HPDE6-E6E7 (cell line): ENCODE measurements around the gene KRT13.

Source experiments
- DNase-seq: peaks from one replicate; pipeline ENCODE4 v3.0.0; 2011; ENCODE audit warnings: missing footprints; ENCODE audit errors: extremely low spot score

The KRT13 gene

GRCh38 chr17:41537990-41538389 lies 32.6 kb upstream of the KRT13 start:
- no peak for DNase-seq

DNA sequence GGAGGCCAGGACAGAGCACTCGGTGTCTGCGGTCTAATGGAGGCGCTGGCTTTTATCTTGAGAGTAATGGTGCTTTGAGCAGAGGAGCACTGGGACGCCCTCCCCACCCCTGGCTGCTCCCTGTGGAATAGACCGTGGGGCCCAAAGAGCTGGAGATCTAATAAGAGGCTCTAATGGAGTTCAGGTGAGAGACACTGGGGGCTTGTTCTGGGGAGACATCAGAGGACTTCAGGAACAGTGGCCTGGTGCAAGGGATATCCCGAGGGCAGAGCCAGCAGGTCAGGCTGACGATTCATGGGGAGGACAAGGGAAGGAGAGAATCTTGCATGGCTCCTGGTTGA lies 32.2 kb upstream of the KRT13 start:
- no peak for DNase-seq

GRCh38 chr17:41536741-41537613 lies 31.6 kb upstream of the KRT13 start:
- DNase-seq, result no peak

DNA sequence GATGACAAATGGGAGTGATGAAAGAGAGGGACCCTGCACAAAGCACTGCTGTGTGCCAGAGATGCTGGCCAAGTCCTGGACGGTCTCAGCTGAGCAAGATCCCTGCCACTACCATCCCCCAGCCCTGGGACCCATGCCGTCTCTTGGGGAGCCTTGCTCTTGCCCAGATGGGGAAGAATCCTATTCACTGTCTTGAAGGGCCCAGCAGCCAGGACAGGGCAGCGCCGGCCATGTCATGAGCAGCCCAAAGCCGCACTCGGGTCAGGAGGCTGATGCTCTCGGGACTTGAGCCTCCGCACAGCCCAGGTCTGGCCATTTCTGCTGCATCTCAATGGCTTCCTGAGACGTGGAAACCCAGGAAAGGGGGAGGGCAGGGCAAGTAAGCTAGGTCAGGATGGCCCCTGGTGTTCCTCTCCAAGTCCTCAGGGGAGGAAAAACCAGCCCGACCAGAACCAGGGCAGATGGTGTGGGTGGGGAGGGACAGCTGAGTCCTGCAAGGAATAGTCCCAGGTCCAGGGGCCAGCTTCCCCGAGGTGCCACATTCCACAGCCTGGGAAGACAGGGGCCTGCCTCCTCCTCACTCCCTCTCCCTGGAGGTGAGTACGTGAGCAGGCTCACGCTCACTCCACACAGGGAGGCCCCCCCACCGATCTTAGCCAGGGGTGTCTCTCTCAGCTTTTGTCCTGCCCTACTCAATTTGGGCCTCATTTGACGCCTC lies 30.5 kb upstream of the KRT13 start:
- no peak for DNase-seq

DNA sequence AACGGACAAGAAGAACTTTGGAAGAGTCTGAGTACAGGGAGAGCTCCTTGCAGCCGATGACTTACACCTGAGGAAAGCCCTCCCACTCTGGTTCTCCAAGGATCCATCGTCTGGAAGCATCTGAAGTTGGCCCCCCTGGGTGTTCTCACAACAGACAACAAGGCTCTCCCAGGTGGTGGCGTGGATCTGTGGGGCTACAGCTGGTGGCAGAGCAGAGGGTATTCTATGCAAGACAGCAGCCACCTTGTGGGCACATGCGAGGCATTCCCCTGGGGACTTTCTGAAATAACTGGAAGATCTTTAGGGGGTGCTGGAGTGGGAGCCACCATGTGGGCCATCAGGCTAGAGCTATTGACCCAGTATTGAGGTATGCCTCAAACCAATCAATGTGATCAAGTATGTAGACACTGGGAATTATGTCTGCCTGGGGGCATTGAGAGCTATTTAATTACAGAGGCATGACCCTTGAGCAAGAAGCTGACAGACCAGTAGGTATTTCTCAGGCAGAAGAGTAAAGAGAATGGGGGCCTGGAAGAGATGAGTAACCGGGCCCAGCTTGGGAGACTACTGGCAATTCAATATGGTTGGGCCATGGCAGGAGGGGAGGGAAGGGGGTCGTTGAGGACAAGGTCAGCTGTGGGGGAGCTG lies 29.6 kb upstream of the KRT13 start:
- DNase-seq, result no peak

- DNase-seq, result no peak
Observed at GRCh38 chr17:41533613-41534012, 28.2 kb upstream of the KRT13 start.

GRCh38 chr17:41532947-41533570 lies 27.6 kb upstream of the KRT13 start:
- DNase-seq, result no peak

DNA sequence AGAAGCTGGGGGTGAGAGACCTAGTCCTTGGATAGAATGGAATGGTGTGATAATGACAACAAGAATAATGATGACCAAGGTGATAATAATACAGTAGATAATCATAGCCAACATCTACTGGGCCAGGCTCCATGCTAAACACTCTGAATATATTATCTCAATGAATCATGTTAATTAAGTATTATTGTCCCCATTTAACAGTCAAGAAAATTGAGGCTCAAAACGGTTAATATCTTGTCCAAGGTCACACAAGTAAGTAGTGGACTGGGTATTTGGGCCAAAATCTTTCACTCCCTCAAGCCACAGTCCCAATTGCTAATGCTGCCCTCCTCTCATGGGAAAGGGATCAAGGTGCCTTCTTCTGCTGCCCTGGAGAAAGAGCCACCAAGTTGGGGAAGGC lies 26.6 kb upstream of the KRT13 start:
- DNase-seq, result no peak

- no peak for DNase-seq
Observed at GRCh38 chr17:41530062-41531048, 24.9 kb upstream of the KRT13 start.

- no peak for DNase-seq
Observed at GRCh38 chr17:41529491-41529915, 24.1 kb upstream of the KRT13 start.

GRCh38 chr17:41528959-41529353 lies 23.5 kb upstream of the KRT13 start:
- DNase-seq, result no peak

DNA sequence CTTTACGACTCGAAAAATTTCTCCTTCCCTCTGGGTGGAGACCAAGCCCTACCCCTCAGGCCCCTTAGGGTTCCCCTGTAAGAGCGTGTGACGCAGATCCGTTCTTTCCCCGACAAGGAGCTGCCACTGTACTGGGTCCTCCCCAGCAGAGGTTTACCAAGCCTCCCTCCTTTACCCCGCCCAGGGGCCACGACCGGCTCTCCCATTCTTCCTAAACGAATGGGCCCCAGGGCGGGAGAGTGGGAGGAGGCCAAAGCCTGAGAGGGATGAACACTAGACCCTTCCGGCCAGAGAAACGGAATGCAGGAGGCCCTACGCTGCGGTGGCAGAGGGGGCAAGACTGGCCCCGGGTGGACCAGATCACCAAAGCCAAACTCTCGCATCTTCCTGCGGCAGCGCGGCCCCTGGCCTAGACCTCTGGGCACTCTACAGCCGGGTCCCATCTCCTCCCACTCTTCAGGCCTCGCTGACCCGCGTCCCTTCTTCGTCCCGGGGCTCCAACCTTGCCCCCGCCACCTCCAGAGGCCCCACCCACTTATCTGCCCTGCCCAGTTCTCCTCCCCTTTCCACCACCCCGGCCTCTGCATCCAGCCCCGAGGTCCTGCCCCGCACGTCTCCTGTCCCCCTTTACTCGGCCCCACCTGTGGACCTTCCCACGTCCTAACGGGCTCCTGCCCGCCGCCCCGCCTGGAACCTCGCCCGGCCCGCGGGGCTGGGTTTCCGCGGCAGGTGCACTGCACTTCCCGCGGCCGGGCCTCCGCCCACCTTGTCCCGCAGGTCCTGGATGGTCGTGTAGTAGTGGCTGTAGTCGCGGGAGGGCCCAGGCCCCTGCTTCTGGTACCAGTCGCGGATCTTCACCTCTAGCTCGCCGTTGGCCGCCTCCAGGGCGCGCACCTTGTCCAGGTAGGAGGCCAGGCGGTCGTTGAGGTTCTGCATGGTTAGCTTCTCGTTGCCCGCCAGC lies 21.9 kb upstream of the KRT13 start:
- no peak for DNase-seq

DNA sequence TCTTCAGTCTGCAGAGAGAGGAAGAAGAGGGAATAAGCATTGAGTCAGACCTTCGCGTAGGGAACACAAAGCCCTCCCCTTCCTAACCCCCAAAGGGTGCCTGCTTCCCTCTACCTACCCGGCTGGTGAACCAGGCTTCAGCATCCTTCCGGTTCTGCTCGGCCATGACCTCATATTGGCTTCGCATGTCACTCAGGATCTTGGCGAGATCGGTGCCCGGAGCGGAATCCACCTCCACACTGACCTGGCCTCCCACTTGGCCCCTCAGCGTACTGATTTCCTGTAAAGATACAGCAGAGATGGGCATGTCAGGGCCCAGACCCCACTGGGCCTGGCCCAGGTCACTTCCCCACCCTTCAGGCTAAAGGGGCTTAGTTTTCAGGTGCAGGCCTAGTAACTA lies 18.8 kb upstream of the KRT13 start:
- no peak for DNase-seq

GRCh38 chr17:41523787-41524186 lies 18.4 kb upstream of the KRT13 start:
- DNase-seq, result no peak

DNA sequence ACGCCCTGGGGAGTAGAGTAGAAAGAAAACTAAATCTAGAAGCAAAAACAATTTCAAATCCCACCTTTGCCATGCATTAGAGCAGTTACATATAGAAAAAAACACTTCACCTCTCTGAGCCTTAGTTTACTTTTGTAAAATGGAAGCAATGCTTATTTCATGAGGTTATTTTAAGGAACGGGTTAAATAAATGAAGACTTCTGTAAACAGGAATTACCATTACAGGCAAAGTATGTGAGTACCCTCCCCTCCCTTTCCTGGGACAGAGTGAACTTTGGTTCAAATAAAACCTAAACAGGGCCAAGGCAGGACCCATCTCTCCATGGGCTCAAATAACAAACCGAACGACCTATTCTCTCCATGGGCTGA lies 17.8 kb upstream of the KRT13 start:
- DNase-seq, result no peak

DNA sequence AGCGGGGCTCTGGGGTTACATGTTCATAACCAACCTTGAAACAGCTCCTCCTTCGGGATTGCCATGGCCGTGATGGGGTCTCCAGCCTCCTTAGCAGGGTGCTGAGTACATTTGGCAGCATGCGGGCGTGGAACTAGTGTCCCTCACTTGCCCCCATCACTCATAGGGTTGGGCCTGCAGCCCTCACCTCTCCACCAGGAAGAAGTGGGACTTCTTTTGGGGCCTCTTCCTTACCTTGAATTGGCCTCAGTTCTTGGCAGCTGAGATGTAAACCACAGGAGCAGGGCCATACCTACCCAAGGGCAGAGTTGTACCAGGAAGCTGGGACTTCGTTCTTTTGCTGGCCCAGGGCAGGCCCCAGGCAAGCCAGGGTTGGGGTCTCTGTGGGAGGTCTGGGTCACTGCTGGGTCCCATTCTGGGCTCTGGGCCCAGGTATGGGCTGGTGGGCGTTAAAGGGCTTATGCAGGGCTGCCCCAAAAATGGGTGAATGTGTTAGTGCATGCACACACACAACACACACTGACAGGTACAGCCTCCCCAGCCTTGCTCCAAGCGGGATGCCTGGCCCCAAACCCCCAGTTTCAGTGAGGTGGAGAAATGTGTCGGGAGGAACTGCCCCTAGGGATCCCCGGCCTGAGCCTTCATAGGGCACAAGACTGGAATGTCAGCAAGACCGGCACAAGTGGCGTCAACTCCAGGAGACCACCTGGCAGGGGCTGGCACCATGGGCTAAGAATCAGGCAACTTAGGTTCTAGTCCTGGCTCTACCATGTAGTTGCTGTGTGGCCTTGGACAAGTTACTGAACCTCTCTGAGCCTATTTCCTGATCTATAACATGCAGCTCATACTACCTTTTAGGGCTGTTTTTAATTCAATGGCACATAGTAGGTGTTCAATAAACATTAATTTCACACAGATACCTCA lies 17.2 kb upstream of the KRT13 start:
- DNase-seq, result no peak

DNA sequence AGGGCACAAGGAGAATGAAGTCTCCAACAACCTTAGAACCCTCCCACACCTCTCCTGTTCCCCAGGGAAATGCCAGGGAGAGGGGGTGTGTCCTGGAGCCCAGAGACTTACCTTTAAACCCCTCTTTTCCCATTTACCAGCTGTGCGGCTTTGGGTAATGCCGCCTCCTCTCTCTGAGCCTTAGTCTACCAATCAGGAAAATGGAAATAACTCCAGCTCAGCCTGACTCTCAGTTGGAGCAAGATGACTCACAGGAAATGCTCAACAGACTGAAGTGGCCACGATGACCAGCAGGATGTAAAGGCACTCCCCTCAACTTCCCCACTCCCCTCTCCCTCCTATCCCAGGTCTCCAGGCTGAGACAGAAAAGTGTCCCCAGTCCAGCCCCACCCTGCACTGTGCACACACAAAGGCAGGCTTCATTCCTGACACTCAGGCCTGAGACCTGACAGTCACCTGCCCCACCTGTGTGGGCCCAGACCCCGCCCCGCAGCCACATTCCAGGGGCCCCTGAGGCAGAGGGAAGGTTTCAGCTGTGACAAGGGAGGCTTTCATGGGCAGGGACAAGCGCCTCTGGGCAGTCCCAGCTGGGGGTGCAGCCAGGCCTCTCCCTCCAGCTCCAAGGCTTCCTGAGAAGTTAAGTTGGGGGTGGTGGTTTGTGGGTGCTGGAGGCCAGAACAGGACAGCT lies 16.3 kb upstream of the KRT13 start:
- DNase-seq, result peak; percentile 78

- no peak for DNase-seq
Observed at GRCh38 chr17:41520821-41521521, 15.6 kb upstream of the KRT13 start.
